ENCODE measurements around the gene ABITRAM.
"Not testable (repeated sequence)": the region's sequence is repeated elsewhere in the genome, so short reads cannot be mapped to it uniquely, and the experiment has no call there.

ABITRAM gene

DNA sequence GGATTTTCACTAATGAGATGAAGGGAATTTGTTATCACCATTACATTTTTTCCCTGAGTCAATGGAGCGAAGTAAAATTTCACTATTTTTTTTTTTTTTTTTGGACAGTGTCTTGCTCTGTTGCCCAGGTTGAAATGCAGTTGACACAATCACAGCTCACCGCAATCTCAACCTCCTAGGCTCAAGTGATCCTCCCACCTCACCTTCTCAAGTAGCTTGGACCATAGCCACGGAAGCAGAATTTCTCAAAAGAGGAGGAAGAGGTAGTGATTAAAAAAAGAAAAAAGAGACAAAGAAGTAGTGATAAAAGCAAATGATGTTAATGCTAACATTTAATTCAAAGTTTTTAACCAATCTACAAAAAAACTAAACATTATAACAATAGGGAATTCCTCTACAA, 30.0 kb upstream of the ABITRAM start:
- peaks cover 71% of the 10 kb centered on the region for H3K36me3 ChIP-seq (ENCODE audit: insufficient read depth, low read length)
- no peaks in the 10 kb centered on the region for H3K27me3 ChIP-seq (ENCODE audit: control insufficient read depth, insufficient read depth, low read length)
- no peaks in the 10 kb centered on the region for H3K4me1 ChIP-seq (ENCODE audit: control insufficient read depth, insufficient read depth, low read length)
- H3K4me2 ChIP-seq (ENCODE audit: low read length), result no peak overlapping the region
- H3K9me3 ChIP-seq (replicated peaks; ENCODE audit: low read length), result no peaks in the 10 kb centered on the region
- no peak overlapping the region for H3K4me3 ChIP-seq (ENCODE audit: low read length)
- no peak overlapping the region for H3K9ac ChIP-seq (ENCODE audit: low read depth, low read length)

GRCh38 chr9:108905494-108905893, 28.7 kb upstream of the ABITRAM start:
- peaks cover 59% of the 10 kb centered on the region for H3K36me3 ChIP-seq (ENCODE audit: insufficient read depth, low read length)
- no peaks in the 10 kb centered on the region for H3K9me3 ChIP-seq (replicated peaks; ENCODE audit: low read length)
- H3K4me1 ChIP-seq (ENCODE audit: control insufficient read depth, insufficient read depth, low read length), result no peaks in the 10 kb centered on the region
- no peak overlapping the region for H3K9ac ChIP-seq (ENCODE audit: low read depth, low read length)
- H3K4me2 ChIP-seq (ENCODE audit: low read length), result no peak overlapping the region
- H3K27me3 ChIP-seq (ENCODE audit: control insufficient read depth, insufficient read depth, low read length), result no peaks in the 10 kb centered on the region
- no peak overlapping the region for H3K4me3 ChIP-seq (ENCODE audit: low read length)

DNA sequence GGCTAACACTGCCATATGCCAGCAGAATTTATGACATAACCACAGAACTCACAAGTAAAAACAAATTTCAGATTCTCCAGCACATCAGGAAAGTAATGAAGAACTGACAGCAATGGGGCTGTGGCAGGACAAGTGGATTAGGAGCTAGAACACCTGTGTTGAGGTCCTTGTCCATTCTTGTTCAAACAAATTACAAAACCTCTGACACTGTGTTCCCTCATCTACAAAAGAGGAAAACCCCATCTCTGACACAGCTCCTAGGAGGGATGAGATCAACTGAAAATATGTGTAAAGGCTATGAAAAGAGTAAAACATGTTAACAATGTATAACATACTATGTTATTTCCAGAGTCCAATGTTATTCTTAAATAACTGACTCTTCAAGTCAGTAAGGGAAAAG, 23.8 kb upstream of the ABITRAM start:
- Histone ChIP-seq H3K4me3 (ENCODE audit: low read length) (no peak overlapping the region), H3K27me3 (ENCODE audit: control insufficient read depth, insufficient read depth, low read length) (no peaks in the 10 kb centered on the region), H3K36me3 (ENCODE audit: insufficient read depth, low read length) (peaks cover 63% of the 10 kb centered on the region), H3K4me1 (ENCODE audit: control insufficient read depth, insufficient read depth, low read length) (no peaks in the 10 kb centered on the region), H3K4me2 (ENCODE audit: low read length) (no peak overlapping the region), H3K9ac (ENCODE audit: low read depth, low read length) (no peak overlapping the region), H3K9me3 (replicated peaks; ENCODE audit: low read length) (no peaks in the 10 kb centered on the region)

DNA sequence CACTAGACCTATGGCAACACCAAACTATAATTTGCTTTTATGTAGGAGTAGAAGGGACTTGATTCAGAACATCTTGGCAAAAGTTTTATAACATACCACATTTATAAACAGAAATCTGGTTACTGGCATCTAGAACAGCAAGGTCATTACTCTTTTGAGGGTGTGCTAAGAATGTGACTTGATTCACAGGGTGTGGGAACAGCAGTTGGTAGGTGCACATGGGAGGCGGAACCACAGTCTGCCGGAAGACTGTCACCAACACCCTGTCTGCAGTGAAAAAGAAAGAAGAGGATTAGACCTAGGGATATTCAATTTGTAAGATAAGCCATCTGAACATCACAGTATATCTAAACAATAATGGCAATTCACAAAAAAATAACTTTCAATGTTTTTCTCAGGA, 23.3 kb upstream of the ABITRAM start:
- Histone ChIP-seq H3K9ac (ENCODE audit: low read depth, low read length) (no peak overlapping the region), H3K4me3 (ENCODE audit: low read length) (no peak overlapping the region), H3K4me1 (ENCODE audit: control insufficient read depth, insufficient read depth, low read length) (no peaks in the 10 kb centered on the region), H3K9me3 (replicated peaks; ENCODE audit: low read length) (no peaks in the 10 kb centered on the region), H3K36me3 (ENCODE audit: insufficient read depth, low read length) (peaks cover 62% of the 10 kb centered on the region), H3K27me3 (ENCODE audit: control insufficient read depth, insufficient read depth, low read length) (no peaks in the 10 kb centered on the region), H3K4me2 (ENCODE audit: low read length) (no peak overlapping the region)

GRCh38 chr9:108911820-108912219, 22.4 kb upstream of the ABITRAM start:
- peaks cover 58% of the 10 kb centered on the region for H3K36me3 ChIP-seq (ENCODE audit: insufficient read depth, low read length)
- no peaks in the 10 kb centered on the region for H3K4me1 ChIP-seq (ENCODE audit: control insufficient read depth, insufficient read depth, low read length)
- H3K4me2 ChIP-seq (ENCODE audit: low read length), result no peak overlapping the region
- no peak overlapping the region for H3K4me3 ChIP-seq (ENCODE audit: low read length)
- no peak overlapping the region for H3K9ac ChIP-seq (ENCODE audit: low read depth, low read length)
- H3K9me3 ChIP-seq (replicated peaks; ENCODE audit: low read length), result no peaks in the 10 kb centered on the region
- H3K27me3 ChIP-seq (ENCODE audit: control insufficient read depth, insufficient read depth, low read length), result no peaks in the 10 kb centered on the region

GRCh38 chr9:108913391-108913790, 20.8 kb upstream of the ABITRAM start:
- H3K9me3 ChIP-seq (replicated peaks; ENCODE audit: low read length), result no peaks in the 10 kb centered on the region
- H3K36me3 ChIP-seq (ENCODE audit: insufficient read depth, low read length), result peaks cover 49% of the 10 kb centered on the region
- H3K27me3 ChIP-seq (ENCODE audit: control insufficient read depth, insufficient read depth, low read length), result no peaks in the 10 kb centered on the region
- H3K4me2 ChIP-seq (ENCODE audit: low read length), result no peak overlapping the region
- no peaks in the 10 kb centered on the region for H3K4me1 ChIP-seq (ENCODE audit: control insufficient read depth, insufficient read depth, low read length)
- no peak overlapping the region for H3K9ac ChIP-seq (ENCODE audit: low read depth, low read length)
- H3K4me3 ChIP-seq (ENCODE audit: low read length), result no peak overlapping the region

- H3K4me3 ChIP-seq (ENCODE audit: low read length), result no peak overlapping the region
- H3K4me1 ChIP-seq (ENCODE audit: control insufficient read depth, insufficient read depth, low read length), result no peaks in the 10 kb centered on the region
- peaks cover 61% of the 10 kb centered on the region for H3K36me3 ChIP-seq (ENCODE audit: insufficient read depth, low read length)
- H3K9me3 ChIP-seq (replicated peaks; ENCODE audit: low read length), result no peaks in the 10 kb centered on the region
- H3K9ac ChIP-seq (ENCODE audit: low read depth, low read length), result no peak overlapping the region
- H3K27me3 ChIP-seq (ENCODE audit: control insufficient read depth, insufficient read depth, low read length), result no peaks in the 10 kb centered on the region
- H3K4me2 ChIP-seq (ENCODE audit: low read length), result no peak overlapping the region
Measured at GRCh38 chr9:108919517-108919916, 14.7 kb upstream of the ABITRAM start.

GRCh38 chr9:108920401-108920800, 13.8 kb upstream of the ABITRAM start:
- H3K4me3 ChIP-seq (ENCODE audit: low read length); H3K9ac ChIP-seq (ENCODE audit: low read depth, low read length); H3K4me1 ChIP-seq (ENCODE audit: control insufficient read depth, insufficient read depth, low read length); H3K4me2 ChIP-seq (ENCODE audit: low read length); H3K9me3 ChIP-seq (replicated peaks; ENCODE audit: low read length); H3K27me3 ChIP-seq (ENCODE audit: control insufficient read depth, insufficient read depth, low read length): not testable (repeated sequence)
- H3K36me3 ChIP-seq (ENCODE audit: insufficient read depth, low read length), result peaks cover 65% of the 10 kb centered on the region

DNA sequence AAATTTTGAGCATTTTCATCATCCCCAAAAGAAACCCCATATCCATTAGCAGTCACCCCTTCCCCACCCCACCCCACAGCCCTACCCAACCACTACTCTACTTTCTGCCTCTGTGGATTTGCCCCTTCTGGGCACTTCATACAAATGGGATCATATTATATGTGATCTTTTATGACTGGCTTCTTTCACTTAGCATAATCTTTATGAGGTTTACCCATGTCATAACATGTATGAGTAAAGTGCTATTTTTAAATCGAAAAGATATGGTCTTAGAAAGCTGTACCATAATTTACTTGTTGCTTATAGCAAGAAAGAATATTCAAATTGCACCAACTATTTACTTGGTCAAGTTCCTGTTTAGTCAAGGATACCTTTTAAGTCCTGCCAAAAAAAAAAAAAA, 13.0 kb upstream of the ABITRAM start:
- Histone ChIP-seq H3K4me3 (ENCODE audit: low read length) (no peak overlapping the region), H3K4me1 (ENCODE audit: control insufficient read depth, insufficient read depth, low read length) (no peaks in the 10 kb centered on the region), H3K36me3 (ENCODE audit: insufficient read depth, low read length) (peaks cover 67% of the 10 kb centered on the region), H3K9me3 (replicated peaks; ENCODE audit: low read length) (no peaks in the 10 kb centered on the region), H3K9ac (ENCODE audit: low read depth, low read length) (no peak overlapping the region), H3K27me3 (ENCODE audit: control insufficient read depth, insufficient read depth, low read length) (no peaks in the 10 kb centered on the region), H3K4me2 (ENCODE audit: low read length) (no peak overlapping the region)

DNA sequence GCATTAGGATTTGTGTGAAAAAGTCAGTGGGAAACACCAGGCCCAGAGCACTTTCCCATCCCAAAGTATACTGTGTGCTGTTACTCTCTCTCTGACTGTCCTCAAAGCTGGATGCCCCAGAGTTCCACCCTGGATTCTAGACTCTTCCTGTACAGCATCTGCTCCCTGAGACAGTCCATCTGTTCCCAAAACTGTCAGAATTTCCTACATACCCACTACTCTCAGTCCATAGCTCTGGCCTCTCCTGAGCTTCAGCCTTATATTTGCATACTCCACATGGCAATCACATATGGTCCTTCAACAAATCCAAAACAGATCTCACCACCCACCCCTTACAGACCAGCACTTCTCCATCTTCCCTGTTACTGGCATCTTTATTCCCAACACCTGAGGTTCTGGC, 9.7 kb upstream of the ABITRAM start:
- H3K36me3 ChIP-seq (ENCODE audit: insufficient read depth, low read length), result peaks cover 75% of the 10 kb centered on the region
- no peaks in the 10 kb centered on the region for H3K4me1 ChIP-seq (ENCODE audit: control insufficient read depth, insufficient read depth, low read length)
- H3K9ac ChIP-seq (ENCODE audit: low read depth, low read length), result no peak overlapping the region
- H3K9me3 ChIP-seq (replicated peaks; ENCODE audit: low read length), result no peaks in the 10 kb centered on the region
- H3K4me3 ChIP-seq (ENCODE audit: low read length), result no peak overlapping the region
- no peaks in the 10 kb centered on the region for H3K27me3 ChIP-seq (ENCODE audit: control insufficient read depth, insufficient read depth, low read length)
- no peak overlapping the region for H3K4me2 ChIP-seq (ENCODE audit: low read length)

- H3K9ac ChIP-seq (ENCODE audit: low read depth, low read length), result no peak overlapping the region
- no peak overlapping the region for H3K4me3 ChIP-seq (ENCODE audit: low read length)
- H3K4me2 ChIP-seq (ENCODE audit: low read length), result no peak overlapping the region
- no peaks in the 10 kb centered on the region for H3K9me3 ChIP-seq (replicated peaks; ENCODE audit: low read length)
- H3K36me3 ChIP-seq (ENCODE audit: insufficient read depth, low read length), result peaks cover 53% of the 10 kb centered on the region
- peaks cover 8% of the 10 kb centered on the region for H3K4me1 ChIP-seq (ENCODE audit: control insufficient read depth, insufficient read depth, low read length)
- H3K27me3 ChIP-seq (ENCODE audit: control insufficient read depth, insufficient read depth, low read length), result no peaks in the 10 kb centered on the region
Measured at GRCh38 chr9:108928386-108928785, 5.8 kb upstream of the ABITRAM start.

DNA sequence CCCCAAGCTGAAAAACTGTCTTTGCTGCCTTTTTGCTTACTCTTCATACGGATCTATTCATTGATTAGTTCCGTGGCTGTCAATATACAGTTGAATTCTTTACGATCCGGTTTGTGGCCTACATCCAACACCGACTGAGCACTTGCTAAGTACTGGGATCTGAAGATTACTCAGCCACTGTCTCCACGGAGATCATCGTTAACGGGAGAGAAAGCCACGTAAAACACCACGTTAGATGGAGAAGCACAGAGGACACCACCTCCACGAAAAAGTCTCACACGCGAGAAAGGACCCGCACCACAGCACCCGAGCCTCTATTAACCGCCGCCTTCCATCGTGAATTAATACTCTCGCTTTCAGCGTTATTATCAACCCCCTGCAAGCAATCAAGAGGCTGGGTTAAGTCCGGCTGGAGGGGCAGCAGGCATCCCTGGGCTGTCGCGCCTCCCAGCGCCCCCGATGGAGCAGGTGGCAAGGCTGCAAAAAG, 926 bp upstream of the ABITRAM start:
- Histone ChIP-seq H3K9me3 (replicated peaks; ENCODE audit: low read length) (no peaks in the 10 kb centered on the region), H3K27me3 (ENCODE audit: control insufficient read depth, insufficient read depth, low read length) (no peaks in the 10 kb centered on the region), H3K9ac (ENCODE audit: low read depth, low read length) (peak overlapping the region; percentile 89), H3K4me1 (ENCODE audit: control insufficient read depth, insufficient read depth, low read length) (peaks cover 13% of the 10 kb centered on the region), H3K36me3 (ENCODE audit: insufficient read depth, low read length) (peaks cover 19% of the 10 kb centered on the region), H3K4me2 (ENCODE audit: low read length) (peak overlapping the region; percentile 92), H3K4me3 (ENCODE audit: low read length) (peak overlapping the region; percentile 88)
